MM.1S (cell line): ENCODE measurements around the gene PNMA5.
"Not testable (repeated sequence)": the region's sequence is repeated elsewhere in the genome, so short reads cannot be mapped to it uniquely, and the experiment has no call there.

Source experiments
- DNase-seq: peaks from one replicate; pipeline ENCODE4 v3.0.0-alpha.2; 2015
- H2AFZ ChIP-seq: fragments of 300-600 bp; sonication (generic); 2 replicates; pipeline ENCODE4 v1.6.0; 2016; ENCODE audit warnings: antibody characterized with exemption, low read length
- H3F3A ChIP-seq: fragments of 300-600 bp; sonication (generic); 2 replicates; pipeline ENCODE4 v1.6.1; 2016; ENCODE audit warnings: mild to moderate bottlenecking, antibody characterized with exemption, low read length, moderate library complexity, mixed read lengths; ENCODE audit not compliant: insufficient read depth
- H3K27ac ChIP-seq: fragments of 300-600 bp; sonication (generic); 2 replicates; pipeline ENCODE4 v1.5.1; 2016; ENCODE audit warnings: mild to moderate bottlenecking, low read length
- H3K27me3 ChIP-seq: fragments of 300-600 bp; sonication (generic); replicated peaks from 2 replicates; pipeline ENCODE4 v1.6.0; 2016; ENCODE audit warnings: low read length; ENCODE audit not compliant: insufficient read depth
- H3K36me3 ChIP-seq: fragments of 300-600 bp; sonication (generic); replicated peaks from 2 replicates; pipeline ENCODE4 v1.6.1; 2016; ENCODE audit warnings: mild to moderate bottlenecking, low read length, mixed read lengths; ENCODE audit not compliant: insufficient read depth
- H3K4me1 ChIP-seq: fragments of 300-600 bp; sonication (generic); 2 replicates; pipeline ENCODE4 v1.6.1; 2016; ENCODE audit warnings: low read length, mixed read lengths
- H3K4me2 ChIP-seq: fragments of 300-600 bp; sonication (generic); 2 replicates; pipeline ENCODE4 v1.6.0; 2016; ENCODE audit warnings: low read depth, low read length
- H3K4me3 ChIP-seq: fragments of 300-600 bp; sonication (generic); 2 replicates; pipeline ENCODE4 v1.5.1; 2016; ENCODE audit warnings: low read length, mixed read lengths
- H3K79me2 ChIP-seq: fragments of 300-600 bp; sonication (generic); 2 replicates; pipeline ENCODE4 v1.6.1; 2016; ENCODE audit warnings: mixed run types, low read length, mixed read lengths
- H3K9ac ChIP-seq: fragments of 300-600 bp; sonication (generic); 2 replicates; pipeline ENCODE4 v1.6.1; 2016; ENCODE audit warnings: low read length, mixed read lengths
- H3K9me2 ChIP-seq: fragments of 300-600 bp; sonication (generic); replicated peaks from 2 replicates; pipeline ENCODE4 v1.6.1; 2016; ENCODE audit warnings: mild to moderate bottlenecking, low read length, mixed read lengths; ENCODE audit not compliant: insufficient read depth
- H3K9me3 ChIP-seq: fragments of 300-600 bp; sonication (generic); replicated peaks from 2 replicates; pipeline ENCODE4 v1.6.1; 2016; ENCODE audit warnings: mild to moderate bottlenecking, low read length, mixed read lengths; ENCODE audit not compliant: insufficient read depth
- H4K20me1 ChIP-seq: fragments of 300-600 bp; sonication (generic); 2 replicates; pipeline ENCODE4 v1.6.1; 2016; ENCODE audit warnings: mild to moderate bottlenecking, low read length, moderate library complexity, mixed read lengths; ENCODE audit not compliant: insufficient read depth
- CTCF ChIP-seq: fragments of 300-600 bp; sonication (generic); IDR thresholded peaks from 2 replicates; pipeline ENCODE4 v1.5.1; 2016; ENCODE audit warnings: antibody characterized with exemption, low read length, mixed read lengths
- EZH2 ChIP-seq: fragments of 300-600 bp; sonication (generic); optimal IDR thresholded peaks from 2 replicates; pipeline ENCODE3; 2017; ENCODE audit warnings: low read depth, mild to moderate bottlenecking, antibody characterized with exemption, low read length, mixed read lengths
- EZH2phosphoT487 ChIP-seq: fragments of 300-600 bp; sonication (generic); IDR thresholded peaks from 2 replicates; pipeline ENCODE4 v1.6.1; 2018; ENCODE audit warnings: antibody characterized with exemption, low read length

Gene PNMA5

GRCh38 chrX:152989292-152989658 is 4.6 kb downstream of the PNMA5 start:
- no peak for DNase-seq
- Histone ChIP-seq H3K27me3 (no peaks in the 10 kb centered on the region), H3K4me1 (no peaks in the 10 kb centered on the region), H3K4me3 (no peak overlapping the region), H3K9me3 (no peaks in the 10 kb centered on the region), H4K20me1 (no peaks in the 10 kb centered on the region), H3F3A (no peaks in the 10 kb centered on the region), H3K9me2 (no peaks in the 10 kb centered on the region), H3K36me3 (no peaks in the 10 kb centered on the region), H3K79me2 (no peaks in the 10 kb centered on the region), H3K9ac (no peak overlapping the region), H2AFZ (no peak overlapping the region), H3K4me2 (no peak overlapping the region), H3K27ac (no peak overlapping the region)
- TF ChIP-seq EZH2 (no peak), EZH2phosphoT487 (no peak), CTCF (no peak)

- no peaks in the 10 kb centered on the region for H4K20me1 ChIP-seq
- H3K27ac ChIP-seq, result no peak overlapping the region
- no peaks in the 10 kb centered on the region for H3K9me2 ChIP-seq
- no peaks in the 10 kb centered on the region for H3K4me1 ChIP-seq
- H3K9ac ChIP-seq, result no peak overlapping the region
- H3K9me3 ChIP-seq, result no peaks in the 10 kb centered on the region
- no peaks in the 10 kb centered on the region for H3F3A ChIP-seq
- H3K36me3 ChIP-seq, result no peaks in the 10 kb centered on the region
- H2AFZ ChIP-seq, result no peak overlapping the region
- no peak for DNase-seq
- TF ChIP-seq EZH2, result no peak
- no peaks in the 10 kb centered on the region for H3K79me2 ChIP-seq
- H3K4me2 ChIP-seq, result no peak overlapping the region
- H3K4me3 ChIP-seq, result no peak overlapping the region
- H3K27me3 ChIP-seq, result no peaks in the 10 kb centered on the region
These were observed 5.2 kb downstream of the PNMA5 start for GRCh38 chrX:152988536-152989291.

- Histone ChIP-seq H3F3A (no peaks in the 10 kb centered on the region), H3K9me2 (no peaks in the 10 kb centered on the region), H3K4me2 (no peak overlapping the region), H3K36me3 (no peaks in the 10 kb centered on the region), H3K4me1 (no peaks in the 10 kb centered on the region), H3K9ac (no peak overlapping the region), H3K79me2 (no peaks in the 10 kb centered on the region), H4K20me1 (no peaks in the 10 kb centered on the region), H3K9me3 (no peaks in the 10 kb centered on the region), H3K27ac (no peak overlapping the region), H3K27me3 (no peaks in the 10 kb centered on the region), H3K4me3 (no peak overlapping the region), H2AFZ (no peak overlapping the region)
- no peak for TF ChIP-seq CTCF
- no peak for TF ChIP-seq EZH2
- DNase-seq, result no peak
These were observed 6.1 kb downstream of the PNMA5 start for GRCh38 chrX:152987801-152988200.

GRCh38 chrX:152987156-152987555 is 6.8 kb downstream of the PNMA5 start:
- not testable (repeated sequence) for H3K4me2 ChIP-seq, H3K9me3 ChIP-seq, H3K9me2 ChIP-seq, DNase-seq, H3K27ac ChIP-seq, H3K27me3 ChIP-seq, H3F3A ChIP-seq, H4K20me1 ChIP-seq, H2AFZ ChIP-seq, H3K79me2 ChIP-seq, H3K36me3 ChIP-seq, H3K4me3 ChIP-seq, H3K4me1 ChIP-seq, H3K9ac ChIP-seq

- not testable (repeated sequence) for H3F3A ChIP-seq, H3K9ac ChIP-seq, H3K9me3 ChIP-seq, H3K79me2 ChIP-seq, H3K4me3 ChIP-seq, H3K36me3 ChIP-seq, H3K9me2 ChIP-seq, H2AFZ ChIP-seq, H3K4me2 ChIP-seq, H3K27ac ChIP-seq, H4K20me1 ChIP-seq, H3K4me1 ChIP-seq, DNase-seq, H3K27me3 ChIP-seq
These were observed 8.5 kb downstream of the PNMA5 start for GRCh38 chrX:152985383-152985782.
